Naive thymus-derived CD4-positive, alpha-beta T cell (primary cell): Measurements from ENCODE around the gene VWF. TPM values are rescaled to one million over a fixed set of nuclear protein-coding genes. Genes with fewer than 3 reads are reported as not detected.
"Not testable (repeated sequence)": the region's sequence is repeated elsewhere in the genome, so short reads cannot be mapped to it uniquely, and the experiment has no call there.

Experiments
- ATAC-seq: fragments of 150-1000 bp; cut with Tn5 transposase; 2 replicates; pipeline ENCODE4 v1.10.0; 2021; ENCODE audit warnings: mild to moderate bottlenecking, moderate library complexity
- CTCF ChIA-PET: fragments of 350-600 bp; sonication (Branson Sonifier 250); formaldehyde crosslinking; loops from one replicate; lab custom pipeline; 2021; ENCODE audit warnings: antibody characterized with exemption; lab: Charles Lee
- POLR2A ChIA-PET: fragments of 350-600 bp; sonication (Branson Sonifier 250); formaldehyde crosslinking; loops from one replicate; lab custom pipeline; 2021; ENCODE audit warnings: antibody characterized with exemption, inconsistent platforms; lab: Charles Lee
- DNase-seq, 9 donors: peaks; one replicate each; pipeline versions ENCODE4 v3.0.0 to v3.0.0-alpha.2; 2020 to 2022; ENCODE audit warnings: mixed read lengths in 1 of 9
- H3K27ac ChIP-seq: one replicate; pipeline ENCODE4 v1.7.0; 2013; ENCODE audit warnings: mild to moderate bottlenecking, low read depth, low read length, moderate library complexity
- H3K27me3 ChIP-seq, 2 donors: one replicate each; pipeline ENCODE4 v1.7.0; 2013; ENCODE audit warnings: low read length in 2 of 2, mild to moderate bottlenecking in 2 of 2, moderate library complexity in 2 of 2; ENCODE audit not compliant: control insufficient read depth in 2 of 2, insufficient read depth in 2 of 2
- H3K36me3 ChIP-seq, 3 experiments: 1 replicate in 2 of 3; 2 replicates in 1 of 3; pipeline ENCODE4 v1.7.0; 2013; ENCODE audit warnings: low read length in 3 of 3, mild to moderate bottlenecking in 3 of 3, moderate library complexity in 1 of 3; ENCODE audit not compliant: insufficient read depth in 3 of 3, control insufficient read depth in 2 of 3
- H3K4me1 ChIP-seq, 2 donors: one replicate each; pipeline ENCODE4 v1.7.0; 2013; ENCODE audit warnings: low read length in 2 of 2, mild to moderate bottlenecking in 2 of 2, moderate library complexity in 1 of 2; ENCODE audit not compliant: control insufficient read depth in 2 of 2, insufficient read depth in 2 of 2
- H3K4me3 ChIP-seq: 2 replicates; pipeline ENCODE4 v1.7.0; 2013; ENCODE audit warnings: mild to moderate bottlenecking, low read length
- H3K9me3 ChIP-seq, 3 experiments: 1 replicate in 2 of 3; 2 replicates in 1 of 3; pipeline ENCODE4 v1.7.0; 2013; ENCODE audit warnings: low read length in 3 of 3; ENCODE audit not compliant: control insufficient read depth in 2 of 3
- H3K27ac Mint-ChIP-seq, 9 donors: one replicate each; pipeline ENCODE4 v1.8.0; 2020 to 2022; ENCODE audit warnings: mixed read lengths in 9 of 9, mild to moderate bottlenecking in 8 of 9, moderate library complexity in 5 of 9, inconsistent platforms in 2 of 9
- H3K27me3 Mint-ChIP-seq, 5 donors: one replicate each; pipeline ENCODE4 v1.8.0; 2021 to 2022; ENCODE audit warnings: mixed read lengths in 5 of 5, mild to moderate bottlenecking in 1 of 5
- H3K36me3 Mint-ChIP-seq, 5 donors: one replicate each; pipeline ENCODE4 v1.8.0; 2020 to 2022; ENCODE audit warnings: mixed read lengths in 5 of 5, mild to moderate bottlenecking in 3 of 5, inconsistent platforms in 1 of 5
- H3K4me1 Mint-ChIP-seq, 7 donors: one replicate each; pipeline ENCODE4 v1.8.0; 2020 to 2022; ENCODE audit warnings: mixed read lengths in 7 of 7, mild to moderate bottlenecking in 3 of 7, inconsistent platforms in 1 of 7
- H3K4me3 Mint-ChIP-seq, 10 donors: one replicate each; pipeline ENCODE4 v1.8.0; 2020 to 2022; ENCODE audit warnings: mild to moderate bottlenecking in 10 of 10, mixed read lengths in 10 of 10, moderate library complexity in 6 of 10, inconsistent platforms in 2 of 10
- H3K9me3 Mint-ChIP-seq, 11 donors: one replicate each; pipeline ENCODE4 v1.8.0; 2020 to 2022; ENCODE audit warnings: mixed read lengths in 11 of 11, mild to moderate bottlenecking in 4 of 11, inconsistent platforms in 1 of 11, moderate library complexity in 1 of 11
- intact Hi-C, 2 donors: fragments of 100-400 bp; cut with micrococcal nuclease; formaldehyde crosslinking; loops; one replicate each; pipeline ENCODE4 v1.15.1; 2023
- polyA plus RNA-seq, 2 donors: library from polyadenylated mRNA; unstranded; fragments of 300-500 nt; fragmentation: Illumina TruSeq; gene quantifications; one replicate each; pipeline ENCODE4 v1.2.3, GENCODE V29; 2021
- total RNA-seq, 6 experiments: library from RNA in 5 of 6; stranded (reverse) in 5 of 6; gene quantifications; 1 replicate in 5 of 6; 2 replicates in 1 of 6; pipeline ENCODE4 v1.2.3 and lab custom pipeline; 2021 to 2026

VWF gene
- total and polyA plus RNA-seq, 7 experiments from 2014 or later = 0.21 to 0.34 (median 0.32) TPM; not detected in 4

DNA sequence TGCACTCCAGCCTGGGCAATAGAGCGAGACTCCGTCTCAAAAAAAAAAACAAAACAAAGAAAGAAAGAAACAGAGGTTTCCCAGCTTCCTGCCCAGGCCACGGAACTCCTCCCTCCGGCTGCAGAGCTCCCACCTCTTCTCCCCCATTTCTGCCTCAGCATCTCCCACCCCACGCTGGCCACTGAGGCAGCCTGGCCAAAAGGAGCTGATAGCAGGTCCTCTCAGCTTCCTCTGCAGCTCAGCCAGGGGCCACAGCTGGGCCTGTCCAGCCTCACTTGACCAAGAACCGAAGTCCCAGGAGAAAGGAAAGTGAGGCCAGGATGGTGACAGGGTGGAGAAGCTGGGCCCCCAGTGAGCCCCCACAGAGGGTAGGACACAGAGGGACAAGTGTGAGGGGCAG lies 42.3 kb upstream of the VWF start:
- CTCF ChIA-PET = no interaction called here

DNA sequence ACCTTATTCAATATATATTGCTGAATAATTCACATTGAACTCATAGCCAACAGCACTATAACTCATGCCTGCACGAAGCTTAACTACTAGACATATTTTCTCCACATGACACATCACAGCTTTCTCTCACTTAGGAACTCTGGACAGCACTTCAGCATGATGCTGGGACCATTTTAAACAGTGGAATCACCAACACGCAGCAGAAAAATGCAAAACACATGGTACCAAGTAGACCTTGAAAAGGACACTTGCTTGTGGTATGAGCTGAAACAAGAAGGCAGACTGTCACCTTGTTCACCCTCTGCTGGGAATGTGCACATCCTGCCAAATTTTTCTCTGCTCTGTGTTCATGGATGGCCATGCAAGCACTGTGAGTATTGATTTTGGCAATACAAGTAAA lies 40.9 kb upstream of the VWF start:
- peaks cover 25 to 50% (median 33%) of the 10 kb centered on the region in 7 donors for H3K4me1 Mint-ChIP-seq
- DNase-seq (no peak), ATAC-seq (no peak)
- Histone ChIP-seq H3K4me1 (peaks cover 0 to 25% of the 10 kb centered on the region in 2 donors), H3K4me3 (no peak overlapping the region), H3K27ac (no peak overlapping the region), H3K9me3 (no peaks in the 10 kb centered on the region), H3K36me3 (no peaks in the 10 kb centered on the region), H3K27me3 (no peaks in the 10 kb centered on the region)
- intact Hi-C loops = loop anchor here in 1 of 2 donors (10.0 kb wide), 1 partner anchor 91 kb away; no protein-coding TSS in a partner anchor
- CTCF ChIA-PET = interaction anchor here (0.6 kb wide), 1 partner anchor 170 kb away, joined by 3 read pairs; no protein-coding TSS in a partner anchor
- no peaks in the 10 kb centered on the region for H3K36me3 Mint-ChIP-seq
- H3K9me3 Mint-ChIP-seq = no peaks in the 10 kb centered on the region
- H3K4me3 Mint-ChIP-seq = no peak overlapping the region
- no peak overlapping the region for H3K27ac Mint-ChIP-seq
- POLR2A ChIA-PET = no interaction called here
- H3K27me3 Mint-ChIP-seq = peaks cover 0 to 6% (median 0%) of the 10 kb centered on the region in 5 donors

More for the DNA sequence above, 42.3 kb upstream of the VWF start:
- intact Hi-C loops = loop anchor here in 1 of 2 donors (10.0 kb wide), 1 partner anchor 92 kb away; no protein-coding TSS in a partner anchor
- Mint-ChIP-seq H3K4me3 (peak overlapping the region in 3 of 10 donors; percentile 37 to 73 (median 51)), H3K4me1 (peaks cover 22 to 48% (median 33%) of the 10 kb centered on the region in 7 donors), H3K36me3 (no peaks in the 10 kb centered on the region), H3K9me3 (no peaks in the 10 kb centered on the region), H3K27me3 (peaks cover 0 to 6% (median 0%) of the 10 kb centered on the region in 5 donors), H3K27ac (peak overlapping the region in 4 of 9 donors; percentile 20 to 80 (median 48))
- Histone ChIP-seq H3K27ac (no peak overlapping the region), H3K9me3 (no peaks in the 10 kb centered on the region), H3K4me3 (no peak overlapping the region), H3K27me3 (no peaks in the 10 kb centered on the region), H3K36me3 (no peaks in the 10 kb centered on the region), H3K4me1 (peaks cover 0 to 25% of the 10 kb centered on the region in 2 donors)
- ATAC-seq (no peak), DNase-seq (no peak)
- POLR2A ChIA-PET = no interaction called here

- POLR2A ChIA-PET = interaction anchor here (0.6 kb wide), 1 partner anchor 553 kb away, joined by 3 read pairs; no protein-coding TSS in a partner anchor
- intact Hi-C loops = loop anchor here in 1 of 2 donors (10.0 kb wide), 1 partner anchor 89 kb away; no protein-coding TSS in a partner anchor
- Mint-ChIP-seq H3K36me3 (no peaks in the 10 kb centered on the region), H3K27ac (peak overlapping the region in 1 of 9 donors; percentile 28), H3K9me3 (no peaks in the 10 kb centered on the region), H3K27me3 (peaks cover 0 to 7% (median 0%) of the 10 kb centered on the region in 5 donors), H3K4me1 (peaks cover 15 to 45% (median 24%) of the 10 kb centered on the region in 7 donors), H3K4me3 (no peak overlapping the region)
- Histone ChIP-seq H3K36me3 (no peaks in the 10 kb centered on the region), H3K4me3 (no peak overlapping the region), H3K27me3 (no peaks in the 10 kb centered on the region), H3K9me3 (no peaks in the 10 kb centered on the region), H3K4me1 (peaks cover 0 to 18% of the 10 kb centered on the region in 2 donors), H3K27ac (no peak overlapping the region)
- CTCF ChIA-PET = interaction anchor here (1.0 kb wide), 1 partner anchor 32 kb away, joined by 3 read pairs; no protein-coding TSS in a partner anchor
- DNase-seq = no peak
- ATAC-seq = no peak
Measured at GRCh38 chr12:6163416-6164060, 39.1 kb upstream of the VWF start.

- Mint-ChIP-seq H3K36me3 (no peaks in the 10 kb centered on the region), H3K4me1 (peaks cover 4 to 30% (median 10%) of the 10 kb centered on the region in 7 donors), H3K4me3 (no peak overlapping the region), H3K27me3 (peaks cover 0 to 7% (median 0%) of the 10 kb centered on the region in 5 donors), H3K27ac (peak overlapping the region in 3 of 9 donors; percentile 38 to 54 (median 38)), H3K9me3 (no peaks in the 10 kb centered on the region)
- H3K9me3 ChIP-seq = no peaks in the 10 kb centered on the region
- intact Hi-C loops = loop anchor here in 1 of 2 donors (10.0 kb wide), 1 partner anchor 87 kb away; no protein-coding TSS in a partner anchor
- CTCF ChIA-PET = interaction anchor here (1.1 kb wide), 1 partner anchor 20 kb away, joined by 3 read pairs; no protein-coding TSS in a partner anchor
- no peak for DNase-seq
- no peaks in the 10 kb centered on the region for H3K36me3 ChIP-seq
- no peak overlapping the region for H3K4me3 ChIP-seq
- H3K27ac ChIP-seq = no peak overlapping the region
- no peaks in the 10 kb centered on the region for H3K4me1 ChIP-seq
- POLR2A ChIA-PET = interaction anchor here (0.7 kb wide), 1 partner anchor 8 kb away, joined by 3 read pairs; no protein-coding TSS in a partner anchor
- H3K27me3 ChIP-seq = no peaks in the 10 kb centered on the region
- no peak for ATAC-seq
Measured at GRCh38 chr12:6161124-6161882, 36.8 kb upstream of the VWF start.

GRCh38 chr12:6160049-6160649 lies 35.7 kb upstream of the VWF start:
- ATAC-seq = not testable (repeated sequence)

More at GRCh38 chr12:6160049-6160649, 35.7 kb upstream of the VWF start:
- POLR2A ChIA-PET, H3K36me3 ChIP-seq, H3K27me3 Mint-ChIP-seq, H3K27me3 ChIP-seq, H3K9me3 Mint-ChIP-seq, H3K27ac ChIP-seq, H3K9me3 ChIP-seq, DNase-seq, H3K4me3 ChIP-seq, CTCF ChIA-PET, H3K4me1 ChIP-seq, H3K4me3 Mint-ChIP-seq, H3K36me3 Mint-ChIP-seq: not testable (repeated sequence)
- intact Hi-C loops = loop anchor here in 1 of 2 donors (10.0 kb wide), 1 partner anchor 85 kb away; no protein-coding TSS in a partner anchor
- Mint-ChIP-seq H3K27ac (peak overlapping the region in 3 of 9 donors; percentile 6 to 42 (median 15)), H3K4me1 (peaks cover 0 to 27% (median 7%) of the 10 kb centered on the region in 7 donors)
